ENCODE data around the gene JADE2.

The JADE2 gene

DNA sequence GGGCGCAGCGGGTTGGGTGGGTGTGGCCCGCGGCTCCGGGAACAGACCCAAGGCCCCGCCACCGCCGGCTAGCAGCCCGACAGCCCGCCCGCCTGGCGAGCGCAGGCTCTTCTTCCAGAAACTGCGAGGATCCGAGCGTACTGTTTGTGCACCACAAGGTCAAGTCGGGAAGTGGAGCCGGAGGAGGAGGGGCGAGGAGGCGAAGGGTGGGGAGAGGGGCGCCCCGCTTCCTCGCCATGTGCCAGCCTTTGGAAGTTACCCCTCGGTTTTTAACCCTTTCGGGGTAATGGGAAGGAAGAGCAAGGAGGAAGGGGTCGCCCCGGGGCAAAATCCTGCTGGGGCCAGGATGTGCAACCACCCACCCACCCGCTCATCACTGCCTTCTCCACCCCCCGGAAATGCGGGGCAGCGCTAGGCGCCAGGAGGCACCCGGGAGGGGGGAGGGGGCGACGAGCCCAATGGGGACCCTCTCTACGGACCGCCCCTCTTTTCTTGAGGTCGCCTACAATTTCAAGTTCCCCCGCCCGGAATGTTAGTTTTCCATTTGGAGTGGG, 1.1 kb upstream of the JADE2 start (continued):
- TF ChIP-seq, protein P1, sequence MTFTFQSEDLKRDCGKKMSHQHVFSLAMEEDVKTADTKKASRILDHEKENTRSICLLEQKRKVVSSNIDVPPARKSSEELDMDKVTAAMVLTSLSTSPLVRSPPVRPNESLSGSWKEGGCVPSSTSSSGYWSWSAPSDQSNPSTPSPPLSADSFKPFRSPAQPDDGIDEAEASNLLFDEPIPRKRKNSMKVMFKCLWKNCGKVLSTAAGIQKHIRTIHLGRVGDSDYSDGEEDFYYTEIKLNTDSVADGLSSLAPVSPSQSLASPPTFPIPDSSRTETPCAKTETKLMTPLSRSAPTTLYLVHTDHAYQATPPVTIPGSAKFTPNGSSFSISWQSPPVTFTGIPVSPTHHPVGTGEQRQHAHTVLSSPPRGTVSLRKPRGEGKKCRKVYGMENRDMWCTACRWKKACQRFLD (tag by site-specific recombination; IDR thresholded peaks at IDR 0.05), result 0 out of 2 replicates have a peak, but pooled peaks have one; percentile 19
- peak; percentile 76; the same call in 1 of the 2 replicates for TF ChIP-seq IKZF3 (tag by site-specific recombination; IDR thresholded peaks at IDR 0.05)
- TF ChIP-seq ZNF624 (tag by site-specific recombination; IDR thresholded peaks at IDR 0.05), result no peak
- TF ChIP-seq ZNF843 (tag by site-specific recombination; IDR thresholded peaks at IDR 0.05), result no peak
- peak; percentile 31; the same call in 1 of the 2 replicates for TF ChIP-seq GLIS1 (tag by site-specific recombination; IDR thresholded peaks at IDR 0.05)

DNA sequence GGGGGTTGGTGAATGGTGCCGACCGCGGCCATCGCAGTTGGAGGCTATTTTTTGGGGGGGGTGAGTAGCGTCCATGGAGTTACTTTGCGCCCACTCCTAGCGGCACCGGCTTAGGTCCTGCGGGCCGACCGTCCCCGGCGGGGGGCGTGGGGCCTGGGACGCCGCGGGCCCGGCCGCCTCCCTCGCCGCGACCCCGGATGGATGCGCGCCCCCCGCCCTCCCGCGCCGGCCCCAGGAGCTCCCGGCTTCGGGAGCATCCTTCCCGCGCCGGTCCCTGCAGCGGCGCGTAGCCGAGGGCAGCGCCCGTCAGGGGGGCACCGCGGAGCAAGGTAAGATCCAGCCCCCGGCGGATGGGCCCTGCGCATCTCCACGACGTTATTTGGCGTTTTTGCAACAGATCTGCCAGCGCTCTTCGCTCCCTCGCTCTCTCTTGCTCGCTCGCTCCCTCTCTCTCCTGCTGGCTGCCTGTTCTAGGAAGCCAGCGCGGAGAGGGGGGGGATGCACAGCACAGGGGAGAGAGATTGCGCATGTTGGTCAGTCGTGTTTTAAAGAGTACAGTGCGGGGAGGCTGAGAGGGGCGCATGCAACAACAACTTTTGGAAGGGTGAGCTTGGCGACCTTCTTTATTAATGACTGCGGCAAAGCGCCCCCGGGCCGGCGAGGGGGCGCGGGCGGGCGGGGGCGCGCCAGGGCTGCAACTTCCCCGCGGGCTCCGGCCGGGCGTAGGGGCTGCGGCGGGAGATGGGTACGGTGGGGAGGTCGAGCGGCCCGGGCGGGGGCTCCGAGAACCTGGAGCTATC, 413 bp downstream of the JADE2 start:
- peak overlapping the region; percentile 65; the same call in 1 of the 2 replicates for H3K27ac ChIP-seq (ENCODE audit: extremely low read depth, low read depth, low read length)
- H3K9me3 ChIP-seq (ENCODE audit: control insufficient read depth, insufficient read depth, low read depth, low read length), result no peaks in the 10 kb centered on the region
- no peaks in the 10 kb centered on the region for H3K36me3 ChIP-seq (ENCODE audit: control insufficient read depth in 2 of 2, insufficient read depth in 1 of 2, low read length in 2 of 2)
- POLR2A ChIA-PET, result interaction anchor here (0.6 to 5.6 kb wide), 6 partner anchors 14 to 380 kb away, joined by 3 to 39 read pairs (median 8); partner anchors contain the start of gene UBE2B
- H3K4me1 ChIP-seq (ENCODE audit: control insufficient read depth, insufficient read depth, low read length), result peaks cover 4% of the 10 kb centered on the region
- CTCF ChIA-PET, result interaction anchor here (0.6 to 2.4 kb wide), 7 partner anchors 25 to 167 kb away, joined by 3 to 13 read pairs (median 3); partner anchors contain the start of gene CDKN2AIPNL
- peak overlapping the region; percentile 69 for H3K4me3 ChIP-seq (ENCODE audit: low read depth, low read length)
- TF ChIP-seq, protein P2, sequence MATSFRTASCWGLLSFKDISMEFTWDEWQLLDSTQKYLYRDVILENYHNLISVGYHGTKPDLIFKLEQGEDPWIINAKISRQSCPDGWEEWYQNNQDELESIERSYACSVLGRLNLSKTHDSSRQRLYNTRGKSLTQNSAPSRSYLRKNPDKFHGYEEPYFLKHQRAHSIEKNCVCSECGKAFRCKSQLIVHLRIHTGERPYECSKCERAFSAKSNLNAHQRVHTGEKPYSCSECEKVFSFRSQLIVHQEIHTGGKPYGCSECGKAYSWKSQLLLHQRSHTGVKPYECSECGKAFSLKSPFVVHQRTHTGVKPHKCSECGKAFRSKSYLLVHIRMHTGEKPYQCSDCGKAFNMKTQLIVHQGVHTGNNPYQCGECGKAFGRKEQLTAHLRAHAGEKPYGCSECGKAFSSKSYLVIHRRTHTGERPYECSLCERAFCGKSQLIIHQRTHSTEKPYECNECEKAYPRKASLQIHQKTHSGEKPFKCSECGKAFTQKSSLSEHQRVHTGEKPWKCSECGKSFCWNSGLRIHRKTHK (tag by site-specific recombination; IDR thresholded peaks at IDR 0.05), result no peak
- TF ChIP-seq, protein P1 (tag by site-specific recombination; IDR thresholded peaks at IDR 0.05), result no peak
- TF ChIP-seq, protein P3, sequence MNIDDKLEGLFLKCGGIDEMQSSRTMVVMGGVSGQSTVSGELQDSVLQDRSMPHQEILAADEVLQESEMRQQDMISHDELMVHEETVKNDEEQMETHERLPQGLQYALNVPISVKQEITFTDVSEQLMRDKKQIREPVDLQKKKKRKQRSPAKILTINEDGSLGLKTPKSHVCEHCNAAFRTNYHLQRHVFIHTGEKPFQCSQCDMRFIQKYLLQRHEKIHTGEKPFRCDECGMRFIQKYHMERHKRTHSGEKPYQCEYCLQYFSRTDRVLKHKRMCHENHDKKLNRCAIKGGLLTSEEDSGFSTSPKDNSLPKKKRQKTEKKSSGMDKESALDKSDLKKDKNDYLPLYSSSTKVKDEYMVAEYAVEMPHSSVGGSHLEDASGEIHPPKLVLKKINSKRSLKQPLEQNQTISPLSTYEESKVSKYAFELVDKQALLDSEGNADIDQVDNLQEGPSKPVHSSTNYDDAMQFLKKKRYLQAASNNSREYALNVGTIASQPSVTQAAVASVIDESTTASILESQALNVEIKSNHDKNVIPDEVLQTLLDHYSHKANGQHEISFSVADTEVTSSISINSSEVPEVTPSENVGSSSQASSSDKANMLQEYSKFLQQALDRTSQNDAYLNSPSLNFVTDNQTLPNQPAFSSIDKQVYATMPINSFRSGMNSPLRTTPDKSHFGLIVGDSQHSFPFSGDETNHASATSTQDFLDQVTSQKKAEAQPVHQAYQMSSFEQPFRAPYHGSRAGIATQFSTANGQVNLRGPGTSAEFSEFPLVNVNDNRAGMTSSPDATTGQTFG (tag by site-specific recombination; IDR thresholded peaks at IDR 0.05; ENCODE audit: borderline replicate concordance), result no peak
- TF ChIP-seq ZSCAN16 (tag by site-specific recombination; IDR thresholded peaks at IDR 0.05), result no peak
- TF ChIP-seq, protein P4, sequence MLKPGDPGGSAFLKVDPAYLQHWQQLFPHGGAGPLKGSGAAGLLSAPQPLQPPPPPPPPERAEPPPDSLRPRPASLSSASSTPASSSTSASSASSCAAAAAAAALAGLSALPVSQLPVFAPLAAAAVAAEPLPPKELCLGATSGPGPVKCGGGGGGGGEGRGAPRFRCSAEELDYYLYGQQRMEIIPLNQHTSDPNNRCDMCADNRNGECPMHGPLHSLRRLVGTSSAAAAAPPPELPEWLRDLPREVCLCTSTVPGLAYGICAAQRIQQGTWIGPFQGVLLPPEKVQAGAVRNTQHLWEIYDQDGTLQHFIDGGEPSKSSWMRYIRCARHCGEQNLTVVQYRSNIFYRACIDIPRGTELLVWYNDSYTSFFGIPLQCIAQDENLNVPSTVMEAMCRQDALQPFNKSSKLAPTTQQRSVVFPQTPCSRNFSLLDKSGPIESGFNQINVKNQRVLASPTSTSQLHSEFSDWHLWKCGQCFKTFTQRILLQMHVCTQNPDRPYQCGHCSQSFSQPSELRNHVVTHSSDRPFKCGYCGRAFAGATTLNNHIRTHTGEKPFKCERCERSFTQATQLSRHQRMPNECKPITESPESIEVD (tag by site-specific recombination; IDR thresholded peaks at IDR 0.05), result no peak
- TF ChIP-seq ZEB2 (tag by site-specific recombination; IDR thresholded peaks at IDR 0.05), result peak; percentile 58; the same call in 1 of the 2 replicates
- no peak for TF ChIP-seq ZNF707 (tag by site-specific recombination; IDR thresholded peaks at IDR 0.05)
- no peak for TF ChIP-seq GFI1B (tag by site-specific recombination; IDR thresholded peaks at IDR 0.05)
- TF ChIP-seq ZFP69B (tag by site-specific recombination; IDR thresholded peaks at IDR 0.05), result peak; percentile 24; the same call in 1 of the 2 replicates
- TF ChIP-seq, protein P5, sequence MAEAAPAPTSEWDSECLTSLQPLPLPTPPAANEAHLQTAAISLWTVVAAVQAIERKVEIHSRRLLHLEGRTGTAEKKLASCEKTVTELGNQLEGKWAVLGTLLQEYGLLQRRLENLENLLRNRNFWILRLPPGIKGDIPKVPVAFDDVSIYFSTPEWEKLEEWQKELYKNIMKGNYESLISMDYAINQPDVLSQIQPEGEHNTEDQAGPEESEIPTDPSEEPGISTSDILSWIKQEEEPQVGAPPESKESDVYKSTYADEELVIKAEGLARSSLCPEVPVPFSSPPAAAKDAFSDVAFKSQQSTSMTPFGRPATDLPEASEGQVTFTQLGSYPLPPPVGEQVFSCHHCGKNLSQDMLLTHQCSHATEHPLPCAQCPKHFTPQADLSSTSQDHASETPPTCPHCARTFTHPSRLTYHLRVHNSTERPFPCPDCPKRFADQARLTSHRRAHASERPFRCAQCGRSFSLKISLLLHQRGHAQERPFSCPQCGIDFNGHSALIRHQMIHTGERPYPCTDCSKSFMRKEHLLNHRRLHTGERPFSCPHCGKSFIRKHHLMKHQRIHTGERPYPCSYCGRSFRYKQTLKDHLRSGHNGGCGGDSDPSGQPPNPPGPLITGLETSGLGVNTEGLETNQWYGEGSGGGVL (tag by site-specific recombination; IDR thresholded peaks at IDR 0.05), result peak; percentile 75
- TF ChIP-seq ZNF530 (tag by site-specific recombination; IDR thresholded peaks at IDR 0.05; ENCODE audit: low read depth), result no peak
- TF ChIP-seq, protein P6, sequence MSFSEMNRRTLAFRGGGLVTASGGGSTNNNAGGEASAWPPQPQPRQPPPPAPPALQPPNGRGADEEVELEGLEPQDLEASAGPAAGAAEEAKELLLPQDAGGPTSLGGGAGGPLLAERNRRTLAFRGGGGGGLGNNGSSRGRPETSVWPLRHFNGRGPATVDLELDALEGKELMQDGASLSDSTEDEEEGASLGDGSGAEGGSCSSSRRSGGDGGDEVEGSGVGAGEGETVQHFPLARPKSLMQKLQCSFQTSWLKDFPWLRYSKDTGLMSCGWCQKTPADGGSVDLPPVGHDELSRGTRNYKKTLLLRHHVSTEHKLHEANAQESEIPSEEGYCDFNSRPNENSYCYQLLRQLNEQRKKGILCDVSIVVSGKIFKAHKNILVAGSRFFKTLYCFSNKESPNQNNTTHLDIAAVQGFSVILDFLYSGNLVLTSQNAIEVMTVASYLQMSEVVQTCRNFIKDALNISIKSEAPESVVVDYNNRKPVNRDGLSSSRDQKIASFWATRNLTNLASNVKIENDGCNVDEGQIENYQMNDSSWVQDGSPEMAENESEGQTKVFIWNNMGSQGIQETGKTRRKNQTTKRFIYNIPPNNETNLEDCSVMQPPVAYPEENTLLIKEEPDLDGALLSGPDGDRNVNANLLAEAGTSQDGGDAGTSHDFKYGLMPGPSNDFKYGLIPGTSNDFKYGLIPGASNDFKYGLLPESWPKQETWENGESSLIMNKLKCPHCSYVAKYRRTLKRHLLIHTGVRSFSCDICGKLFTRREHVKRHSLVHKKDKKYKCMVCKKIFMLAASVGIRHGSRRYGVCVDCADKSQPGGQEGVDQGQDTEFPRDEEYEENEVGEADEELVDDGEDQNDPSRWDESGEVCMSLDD (tag by site-specific recombination; IDR thresholded peaks at IDR 0.05), result peak; percentile 32
- TF ChIP-seq, protein P7, sequence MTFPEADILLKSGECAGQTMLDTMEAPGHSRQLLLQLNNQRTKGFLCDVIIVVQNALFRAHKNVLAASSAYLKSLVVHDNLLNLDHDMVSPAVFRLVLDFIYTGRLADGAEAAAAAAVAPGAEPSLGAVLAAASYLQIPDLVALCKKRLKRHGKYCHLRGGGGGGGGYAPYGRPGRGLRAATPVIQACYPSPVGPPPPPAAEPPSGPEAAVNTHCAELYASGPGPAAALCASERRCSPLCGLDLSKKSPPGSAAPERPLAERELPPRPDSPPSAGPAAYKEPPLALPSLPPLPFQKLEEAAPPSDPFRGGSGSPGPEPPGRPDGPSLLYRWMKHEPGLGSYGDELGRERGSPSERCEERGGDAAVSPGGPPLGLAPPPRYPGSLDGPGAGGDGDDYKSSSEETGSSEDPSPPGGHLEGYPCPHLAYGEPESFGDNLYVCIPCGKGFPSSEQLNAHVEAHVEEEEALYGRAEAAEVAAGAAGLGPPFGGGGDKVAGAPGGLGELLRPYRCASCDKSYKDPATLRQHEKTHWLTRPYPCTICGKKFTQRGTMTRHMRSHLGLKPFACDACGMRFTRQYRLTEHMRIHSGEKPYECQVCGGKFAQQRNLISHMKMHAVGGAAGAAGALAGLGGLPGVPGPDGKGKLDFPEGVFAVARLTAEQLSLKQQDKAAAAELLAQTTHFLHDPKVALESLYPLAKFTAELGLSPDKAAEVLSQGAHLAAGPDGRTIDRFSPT (tag by site-specific recombination; IDR thresholded peaks at IDR 0.05), result peak; percentile 61
- TF ChIP-seq ZNF335 (tag by site-specific recombination; conservative IDR thresholded peaks at IDR 0.05), result 0 out of 2 replicates have a peak, but pooled peaks have one; percentile 47
